ENCODE data around the gene SMYD3. TPM values are rescaled to one million over a fixed set of nuclear protein-coding genes. Genes with fewer than 3 reads are reported as not detected.
"Not testable (repeated sequence)": the region's sequence is repeated elsewhere in the genome, so short reads cannot be mapped to it uniquely, and the experiment has no call there.

SMYD3 gene
- polyA plus RNA-seq, 2 of the 4 experiments (the other 2 are of a cell fraction): 18.2 to 35.2 TPM

GRCh38 chr1:245942856-245943255, 564.2 kb downstream of the SMYD3 start:
- no peak for TF ChIP-seq MAFK (IDR thresholded peaks at IDR 0.05; ENCODE audit: partially characterized antibody)
- no peak for TF ChIP-seq ESRRA (IDR thresholded peaks at IDR 0.05; ENCODE audit: borderline replicate concordance, low read length)
- no peak for TF ChIP-seq CBX2 (IDR thresholded peaks at IDR 0.05; ENCODE audit: borderline replicate concordance, low read depth)
- TF ChIP-seq ELK1 (IDR thresholded peaks at IDR 0.05; ENCODE audit: low read depth, low read length): no peak
- no peak for TF ChIP-seq REST (IDR thresholded peaks at IDR 0.05)
- no peak for TF ChIP-seq HOXB5 (CRISPR knock-in tag; IDR thresholded peaks at IDR 0.05)
- TF ChIP-seq CTCF (IDR thresholded peaks at IDR 0.05): no peak
- no peak for TF ChIP-seq NFE2L2 (conservative IDR thresholded peaks at IDR 0.05; ENCODE audit: low read length)
- TF ChIP-seq ZNF302 (CRISPR knock-in tag; IDR thresholded peaks at IDR 0.05): no peak
- TF ChIP-seq RARB (CRISPR knock-in tag; IDR thresholded peaks at IDR 0.05): no peak
- no peak for TF ChIP-seq JUN (IDR thresholded peaks at IDR 0.05)
- TF ChIP-seq HDAC2 (IDR thresholded peaks at IDR 0.05): no peak
- TF ChIP-seq EP300 (IDR thresholded peaks at IDR 0.05): no peak
- no peak for TF ChIP-seq SREBF2 (IDR thresholded peaks at IDR 0.05)
- TF ChIP-seq KDM1A (IDR thresholded peaks at IDR 0.05; ENCODE audit: low read depth): no peak
- no peak for TF ChIP-seq JUNB (IDR thresholded peaks at IDR 0.05)
- no peak for TF ChIP-seq CEBPB (IDR thresholded peaks at IDR 0.05)
- TF ChIP-seq BHLHE40 (IDR thresholded peaks at IDR 0.05; ENCODE audit: low read depth, low read length): no peak
- TF ChIP-seq PBX3 (IDR thresholded peaks at IDR 0.05): no peak
- no peak for TF ChIP-seq GATA3 (IDR thresholded peaks at IDR 0.05; ENCODE audit: borderline replicate concordance)
- FAIRE-seq (no peak), ATAC-seq (no peak), DNase-seq (ENCODE audit: low read depth in 1 of 2, low spot score in 1 of 2) (no peak)
- Histone ChIP-seq H3K27ac (no peak overlapping the region), H3K9me3 (0 out of 3 replicates have a peak, but pooled peaks cover 4% of the 10 kb centered on the region), H3K4me2 (no peak overlapping the region), H3K4me3 (no peak overlapping the region), H3K4me1 (no peaks in the 10 kb centered on the region)
- WGBS (ENCODE audit: missing lambda C conversion rate): 26% methylated on average over 3 of the region's 3 CpGs
- ChIA-PET POLR2A (no interaction called here), CTCF (interaction anchor here (0.8 kb wide), 1 partner anchor 54 kb away, joined by 3 read pairs; no protein-coding TSS in a partner anchor)

GRCh38 chr1:245941771-245942170, 565.3 kb downstream of the SMYD3 start:
- H3K4me3 ChIP-seq; FAIRE-seq; H3K9me3 ChIP-seq; DNase-seq (ENCODE audit: low read depth in 1 of 2, low spot score in 1 of 2); H3K27ac ChIP-seq; ATAC-seq; H3K4me2 ChIP-seq; POLR2A ChIA-PET; H3K4me1 ChIP-seq: not testable (repeated sequence)
- CTCF ChIA-PET: interaction anchor here (0.7 to 1.3 kb wide), 2 partner anchors 14 to 750 kb away, joined by 3 read pairs; no protein-coding TSS in a partner anchor
- 77% methylated on average over 1 of the region's 1 CpG for WGBS (ENCODE audit: missing lambda C conversion rate)
